ENCODE data around the gene TIPARP. TPM values are rescaled to one million over a fixed set of nuclear protein-coding genes. Genes with fewer than 3 reads are reported as not detected.

TIPARP gene
- total and polyA plus RNA-seq, 2 of the 8 experiments (the other 6 are each of a cell fraction or from before 2014, with no cell fraction given) = 1.6 to 5.8 TPM

GRCh38 chr3:156674046-156674910, at the start of gene TIPARP (continued):
- TF ChIP-seq ATF2 (IDR thresholded peaks at IDR 0.05; ENCODE audit: low read length) (0 out of 2 replicates have a peak, but pooled peaks have one; percentile 57), POLR2AphosphoS5 (IDR thresholded peaks at IDR 0.05; ENCODE audit: low read depth, low read length) (peak; percentile 87), SP2 (IDR thresholded peaks at IDR 0.05; ENCODE audit: low read length) (no peak), TEAD4 (IDR thresholded peaks at IDR 0.05; ENCODE audit: low read depth, low read length) (no peak), BACH1 (IDR thresholded peaks at IDR 0.05; ENCODE audit: low read length) (peak; percentile 96), SIRT6 (IDR thresholded peaks at IDR 0.05; ENCODE audit: low read length) (no peak), KDM4A (IDR thresholded peaks at IDR 0.05; ENCODE audit: low read depth, low read length, severe bottlenecking) (peak; percentile 79), ASH2L (IDR thresholded peaks at IDR 0.05; ENCODE audit: low read length) (peak; percentile 33), TAF7 (optimal IDR thresholded peaks at IDR 0.05; ENCODE audit: borderline replicate concordance, low read depth, low read length) (peak; percentile 87), HDAC2 (IDR thresholded peaks at IDR 0.05; ENCODE audit: borderline replicate concordance in 1 of 2, low read depth in 2 of 2, low read length in 2 of 2) (peak; percentile 99 to 100), SIN3A (conservative IDR thresholded peaks at IDR 0.05 in 1 of 2, IDR thresholded peaks at IDR 0.05 in 1 of 2; ENCODE audit: low read depth in 1 of 2, low read length in 2 of 2) (peak in 1 of 2 experiments; percentile 66; a peak in 1 of 4 replicates), CHD1 (IDR thresholded peaks at IDR 0.05; ENCODE audit: low read depth, low read length) (no peak), PHF8 (conservative IDR thresholded peaks at IDR 0.05; ENCODE audit: low read depth, low read length) (peak; percentile 67), EP300 (IDR thresholded peaks at IDR 0.05; ENCODE audit: borderline replicate concordance in 1 of 2, low read depth in 2 of 2, low read length in 2 of 2) (peak; percentile 1 to 38; a peak in 2 of 3 replicates), CREB1 (IDR thresholded peaks at IDR 0.05) (peak; percentile 55), CEBPB (IDR thresholded peaks at IDR 0.05; ENCODE audit: low read depth, low read length) (0 out of 2 replicates have a peak, but pooled peaks have one; percentile 0), CTCF (IDR thresholded peaks at IDR 0.05; ENCODE audit: control extremely low read depth in 1 of 3, insufficient read depth in 1 of 3, low read depth in 1 of 3, low read length in 3 of 3) (peak; percentile 75 to 89 (median 83)), E2F6 (IDR thresholded peaks at IDR 0.05) (peak; percentile 46)
